GM21529 (cell line): ENCODE measurements around the gene SETMAR.
"Not testable (repeated sequence)": the region's sequence is repeated elsewhere in the genome, so short reads cannot be mapped to it uniquely, and the experiment has no call there.

ENCODE experiments used
- ATAC-seq: cut with Tn5 transposase; IDR thresholded peaks from one replicate; pipeline ENCODE4 v1.9.1; 2021; ENCODE audit not compliant: unreplicated experiment

Gene SETMAR

DNA sequence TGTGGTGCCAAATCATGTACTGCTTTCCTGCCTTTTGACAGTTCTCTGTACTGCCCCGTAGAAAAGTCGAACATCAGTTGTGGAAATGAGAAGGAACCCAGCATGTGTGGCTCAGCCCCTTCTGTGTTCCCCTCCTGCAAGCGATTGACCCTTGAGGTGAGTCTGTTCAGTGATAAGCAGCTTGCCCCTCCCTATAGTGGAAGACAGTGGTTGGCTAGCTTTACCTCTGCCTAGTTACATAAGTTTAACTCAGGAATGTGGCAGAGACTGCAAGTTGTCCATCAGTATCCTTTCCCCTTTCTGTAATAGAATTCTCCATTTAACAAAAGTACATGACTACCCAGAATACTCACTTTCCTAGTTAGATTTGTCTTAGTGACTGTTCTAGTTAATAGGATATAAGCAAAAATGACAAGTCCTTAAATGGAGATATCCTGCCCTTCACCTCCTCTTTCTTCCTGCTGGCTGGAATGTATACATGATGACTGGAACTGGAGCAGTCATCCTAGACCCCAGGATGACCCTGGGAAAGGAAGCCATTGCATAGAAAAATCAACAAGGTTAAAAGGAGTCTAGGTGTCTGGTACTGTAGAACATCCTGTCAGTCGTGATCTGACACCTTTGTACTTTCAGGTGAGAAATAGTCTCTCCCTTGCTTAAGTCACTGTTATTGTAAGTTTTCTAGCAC is 10.6 kb downstream of the SETMAR start:
- ATAC-seq: no peak

DNA sequence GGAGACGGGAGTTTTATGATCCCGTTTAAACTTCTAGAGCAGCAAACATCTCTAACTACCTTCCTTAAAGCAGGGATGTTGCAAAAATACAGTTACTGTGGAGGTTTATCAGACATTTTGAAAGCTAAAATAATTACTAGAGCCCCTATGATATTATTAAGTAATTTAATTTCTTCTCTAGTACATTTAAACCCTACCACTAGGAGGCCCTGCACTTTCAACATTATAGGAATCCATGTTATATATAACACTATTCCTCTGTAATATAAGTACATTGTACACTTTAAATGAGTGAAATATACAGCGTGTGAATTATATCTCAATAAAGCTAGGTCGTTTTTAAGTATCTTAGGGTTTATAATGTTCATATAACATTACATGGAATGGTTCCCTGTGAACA is 11.5 kb downstream of the SETMAR start:
- ATAC-seq: no peak

DNA sequence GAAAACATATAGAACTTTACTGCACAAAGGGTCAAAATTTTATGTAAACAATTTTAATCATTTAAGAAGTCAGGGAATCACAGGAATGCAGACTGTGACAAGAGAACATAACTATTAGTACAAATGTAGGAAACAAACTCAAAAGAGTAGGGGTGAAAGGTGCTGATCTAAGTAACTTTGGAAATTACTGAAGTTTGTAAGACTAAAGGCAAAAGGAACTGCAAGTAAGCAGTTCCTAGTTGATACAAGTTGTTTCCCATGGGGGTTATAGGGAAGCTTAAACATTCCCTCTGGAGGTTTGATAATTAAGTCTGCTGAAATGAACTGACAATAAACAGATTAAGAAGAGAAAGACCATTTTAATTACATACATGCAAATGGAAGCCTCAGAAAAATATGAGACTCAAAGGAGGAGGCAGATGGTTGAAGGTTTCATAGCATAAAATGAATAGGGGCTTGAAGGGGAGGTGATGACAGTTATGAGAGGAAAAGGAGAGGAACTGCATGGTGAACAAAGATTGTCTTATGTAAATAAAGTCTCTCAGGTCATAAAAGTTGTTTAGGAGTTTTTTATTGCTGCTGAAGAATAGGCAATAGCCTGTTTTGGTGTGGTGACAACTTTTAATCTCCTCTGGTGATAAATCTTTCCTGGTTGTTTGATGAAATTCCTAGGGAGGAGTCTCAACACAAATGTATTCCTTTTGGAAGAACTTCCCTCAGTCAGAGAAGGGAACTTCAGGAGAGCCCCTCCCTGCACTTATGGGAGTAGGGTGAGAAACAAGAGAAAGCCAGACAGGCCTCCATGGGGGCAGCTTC is 17.1 kb downstream of the SETMAR start:
- no peak for ATAC-seq

DNA sequence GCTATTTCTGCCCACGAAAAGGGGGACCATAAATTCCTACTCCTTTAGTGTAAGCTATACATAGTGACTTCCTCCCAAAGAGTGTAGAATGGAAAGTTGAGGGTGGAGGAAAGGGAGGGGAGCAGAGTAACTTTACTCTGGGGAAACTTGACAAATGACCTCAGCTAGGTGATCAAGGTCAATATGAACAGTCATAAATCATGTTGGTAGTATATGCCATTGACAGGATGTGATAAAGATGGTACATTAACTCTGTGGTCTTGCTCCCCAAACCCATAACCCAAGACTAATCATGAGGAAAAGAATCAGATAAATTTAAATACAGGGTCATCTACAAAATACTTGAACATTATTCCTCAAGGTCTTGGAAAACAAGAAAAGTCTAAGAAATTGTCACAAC is 18.6 kb downstream of the SETMAR start:
- ATAC-seq: no peak

DNA sequence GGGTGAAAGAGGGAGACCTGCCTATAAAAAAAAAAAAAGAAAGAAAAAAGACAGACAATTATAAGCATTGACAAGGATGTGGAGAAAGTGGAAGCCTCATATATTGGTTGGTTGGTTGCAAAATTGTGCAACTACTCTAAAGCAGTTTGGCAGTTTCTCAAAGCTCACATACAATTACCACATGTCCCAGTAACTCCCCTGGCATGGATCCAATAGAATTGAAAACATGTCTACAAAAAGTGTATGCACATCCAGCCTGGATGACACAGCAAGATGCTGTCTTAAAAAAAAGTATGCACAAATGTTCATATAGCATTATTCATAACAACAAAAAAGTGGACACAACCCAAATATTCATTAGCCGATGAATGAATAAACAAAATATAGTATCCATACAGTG is 19.5 kb downstream of the SETMAR start:
- ATAC-seq: no peak

DNA sequence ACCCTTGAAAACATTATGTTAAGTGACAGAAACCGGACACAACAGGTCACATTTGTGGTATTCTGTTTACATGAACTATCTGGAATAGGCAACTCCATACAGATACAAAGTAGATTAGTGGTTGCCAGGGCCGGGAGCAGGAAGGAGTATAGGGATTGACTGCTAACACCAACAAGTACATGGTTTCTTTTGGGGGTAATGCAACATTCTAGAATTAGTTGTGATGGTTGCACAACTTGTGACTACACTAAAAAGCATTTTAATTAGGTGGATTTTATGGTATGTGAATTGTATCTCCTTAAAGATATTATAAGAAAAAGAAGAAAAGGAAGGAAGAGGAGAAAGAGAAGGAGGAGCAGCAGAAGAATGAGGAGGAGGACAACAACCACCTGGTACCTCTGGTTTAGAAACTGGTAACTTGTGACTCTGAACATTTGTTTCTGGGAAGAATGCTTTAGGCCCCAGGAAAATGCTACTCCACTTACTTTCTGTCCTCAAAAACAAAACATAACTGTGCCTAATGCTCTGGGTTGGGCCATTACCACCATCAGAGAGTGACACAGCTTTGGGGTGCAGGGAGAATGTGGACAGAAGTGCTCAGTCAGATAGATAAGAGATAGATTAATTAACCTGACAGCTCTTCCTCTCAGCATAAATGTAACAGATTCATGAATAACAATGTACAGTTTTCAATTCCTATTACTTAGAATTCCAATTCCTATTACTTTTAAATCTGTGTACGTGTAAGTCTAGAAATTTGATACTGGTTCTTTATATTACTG is 20.3 kb downstream of the SETMAR start:
- ATAC-seq: no peak

DNA sequence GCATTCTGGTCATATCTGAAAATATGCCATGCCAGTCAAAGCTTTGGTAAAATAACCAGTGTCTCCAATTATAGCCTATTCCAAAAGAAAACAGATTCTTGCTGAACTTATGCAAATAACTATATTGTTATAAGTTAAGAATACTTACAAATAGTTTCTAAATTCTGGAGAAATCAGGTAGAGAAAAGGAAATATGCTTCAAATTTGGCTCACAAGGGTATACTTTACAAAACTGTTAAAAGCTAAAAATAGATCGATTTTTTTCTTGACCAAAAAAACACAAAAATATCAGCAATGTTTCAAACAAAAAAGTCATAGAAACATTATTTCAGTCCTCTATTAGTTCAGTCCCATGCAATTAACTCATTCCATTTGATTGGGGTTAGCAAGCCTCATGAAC is 23.7 kb downstream of the SETMAR start:
- no peak for ATAC-seq

DNA sequence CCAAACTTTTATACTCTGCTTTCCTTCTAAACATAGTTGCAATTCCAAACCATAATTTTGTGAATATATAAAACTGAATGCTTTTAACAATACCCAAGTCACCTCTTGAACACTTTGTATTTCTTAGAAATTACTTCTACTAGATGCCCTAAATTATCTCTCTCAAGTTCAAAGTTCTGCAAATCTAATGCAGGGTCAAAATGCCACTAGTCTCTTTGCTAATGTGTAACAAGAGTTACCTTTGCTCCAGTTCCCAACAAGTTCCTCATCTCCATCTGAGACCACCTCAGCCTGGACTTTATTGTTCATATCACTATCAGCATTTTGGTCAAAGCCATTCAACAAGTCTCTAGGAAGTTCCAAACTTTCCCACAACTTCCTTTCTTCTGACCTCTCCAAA is 26.6 kb downstream of the SETMAR start:
- not testable (repeated sequence) for ATAC-seq

DNA sequence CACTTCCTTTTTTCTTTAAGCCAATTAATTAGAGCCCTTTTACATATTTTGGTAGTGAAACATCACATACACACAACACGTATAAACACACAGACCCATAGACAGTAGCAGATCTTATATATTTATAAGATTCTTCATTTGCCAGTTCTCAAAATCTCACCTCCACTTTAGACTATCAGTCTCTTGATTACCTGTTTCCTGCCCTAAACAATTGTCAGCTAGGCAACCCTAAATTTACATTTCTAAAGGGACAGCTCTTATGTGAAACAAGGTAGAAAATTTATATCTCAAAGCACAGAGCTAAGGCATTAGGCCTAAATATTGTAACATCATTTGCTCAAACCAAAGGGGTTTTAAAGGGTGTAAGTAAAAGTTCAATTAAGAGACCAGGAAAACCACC is 28.9 kb downstream of the SETMAR start:
- no peak for ATAC-seq

DNA sequence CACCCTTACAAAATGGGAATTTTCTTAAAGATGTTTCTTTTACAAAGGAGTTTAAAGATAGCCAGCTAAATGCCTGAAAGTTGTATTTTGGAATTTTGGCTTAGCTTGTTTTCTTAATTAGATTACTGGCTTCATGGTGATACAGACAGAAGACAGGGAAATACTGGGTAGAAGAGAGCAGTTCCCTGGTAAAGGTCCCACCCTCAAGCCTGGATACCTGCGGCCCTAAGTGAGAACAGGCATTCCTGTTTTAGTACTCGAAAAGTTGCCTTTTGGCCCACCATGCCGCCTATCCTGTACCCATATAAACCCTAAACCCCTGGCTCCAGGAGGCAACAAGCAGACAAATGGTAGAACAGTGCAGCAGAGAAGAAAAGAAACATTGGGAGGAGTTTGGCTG is 29.4 kb downstream of the SETMAR start:
- no peak for ATAC-seq

DNA sequence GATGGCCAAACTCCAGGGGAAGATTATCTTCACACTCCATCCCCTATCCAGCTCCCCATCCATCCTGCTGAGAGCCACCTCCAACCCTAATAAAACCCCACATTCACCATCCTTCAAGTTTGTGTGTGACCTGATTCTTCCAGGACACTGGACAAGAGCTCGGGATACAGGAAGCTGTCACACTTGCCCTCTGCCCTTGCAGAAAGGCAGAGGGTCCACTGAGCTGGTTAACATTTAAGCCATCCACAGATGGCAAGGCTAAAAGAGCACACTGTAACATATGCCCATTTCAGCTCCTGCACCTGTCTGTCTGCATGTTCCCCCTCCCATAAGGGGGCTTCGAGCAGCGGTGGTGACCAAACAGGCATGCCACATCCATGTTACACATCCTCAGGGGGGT is 29.8 kb downstream of the SETMAR start:
- ATAC-seq: no peak

DNA sequence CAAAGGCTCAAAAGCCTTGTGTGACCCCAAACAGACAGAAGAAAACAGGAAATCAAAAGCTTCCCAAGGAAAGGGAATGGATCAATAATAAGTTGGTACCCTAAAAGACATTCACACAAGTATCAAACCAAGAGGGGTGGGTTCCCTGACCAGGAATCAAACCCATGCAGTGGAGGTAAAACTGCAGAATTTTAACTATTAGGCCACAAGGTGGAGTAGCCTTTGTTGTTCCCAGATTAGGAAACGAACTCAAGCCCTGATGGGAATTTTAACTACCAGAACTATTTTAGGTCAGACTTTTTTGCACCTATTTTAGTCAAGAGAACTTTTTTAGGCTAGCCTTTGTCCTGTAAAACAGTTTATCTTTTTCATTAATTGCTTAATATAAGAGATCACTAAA is 31.4 kb downstream of the SETMAR start:
- no peak for ATAC-seq

DNA sequence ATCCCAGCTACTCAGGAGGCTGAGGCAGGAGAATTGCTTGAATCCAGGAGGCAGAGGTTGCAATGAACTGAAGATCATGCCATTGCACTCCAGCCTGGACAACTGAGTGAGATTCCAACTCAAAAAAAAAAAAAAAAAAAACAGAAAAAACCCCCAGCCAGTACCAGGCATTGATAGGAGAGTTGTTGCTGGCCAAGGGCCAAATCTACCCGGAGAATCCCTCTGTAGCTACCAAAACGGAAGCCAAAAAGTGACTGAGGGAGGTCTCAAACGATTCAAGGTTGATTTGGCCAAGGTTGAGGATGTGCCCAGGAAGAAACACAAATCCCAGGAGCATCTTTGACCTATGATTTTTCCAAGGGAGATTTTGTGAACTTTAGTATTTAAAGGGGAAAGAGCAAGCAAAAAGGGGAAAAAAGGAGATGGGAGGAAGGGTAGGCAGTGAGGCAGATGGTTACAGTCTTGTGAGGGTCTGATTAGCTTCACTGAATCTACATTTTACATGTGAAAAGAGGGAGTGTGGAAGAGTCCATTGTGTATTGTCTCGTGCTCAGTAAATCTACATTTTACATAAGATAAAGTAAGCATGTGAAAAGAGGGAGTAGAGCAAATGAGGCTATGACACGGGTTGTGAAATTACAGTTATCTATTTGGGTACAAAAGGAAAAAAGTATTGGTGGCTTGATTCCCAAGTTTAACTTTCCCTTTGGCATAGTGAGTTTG is 32.8 kb downstream of the SETMAR start:
- ATAC-seq: no peak

DNA sequence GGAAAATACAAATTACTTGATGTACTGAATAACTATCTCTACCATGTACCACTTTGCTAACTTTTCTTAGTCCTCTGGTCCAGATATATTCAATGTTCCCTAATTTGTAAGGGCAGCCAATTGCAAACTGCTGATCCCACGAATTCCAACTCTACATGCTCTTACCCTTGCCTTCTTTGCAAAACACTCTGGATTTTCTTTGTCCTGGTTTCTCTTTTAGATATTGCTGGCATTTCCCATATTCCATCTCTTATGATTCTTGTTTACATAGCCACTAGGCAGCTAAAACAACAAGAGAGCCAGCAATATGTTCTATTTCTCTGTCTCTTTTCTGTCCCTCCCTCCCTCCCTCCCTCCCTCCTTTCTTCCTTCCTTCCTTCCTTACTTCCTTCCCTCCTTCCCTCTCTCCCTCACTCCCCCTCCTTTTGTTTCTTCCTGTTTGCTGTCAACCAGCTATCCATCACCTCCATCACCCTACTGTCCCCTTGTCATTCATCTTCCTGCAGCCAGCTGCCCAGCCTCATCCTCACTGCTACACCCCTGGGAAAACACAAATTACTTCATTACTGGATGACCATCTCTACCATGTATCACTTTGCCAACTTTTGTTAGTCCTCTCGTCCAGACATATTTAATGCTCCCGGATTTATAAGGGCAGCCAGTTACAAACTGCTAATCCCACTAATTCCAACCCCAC is 33.8 kb downstream of the SETMAR start:
- ATAC-seq: no peak

DNA sequence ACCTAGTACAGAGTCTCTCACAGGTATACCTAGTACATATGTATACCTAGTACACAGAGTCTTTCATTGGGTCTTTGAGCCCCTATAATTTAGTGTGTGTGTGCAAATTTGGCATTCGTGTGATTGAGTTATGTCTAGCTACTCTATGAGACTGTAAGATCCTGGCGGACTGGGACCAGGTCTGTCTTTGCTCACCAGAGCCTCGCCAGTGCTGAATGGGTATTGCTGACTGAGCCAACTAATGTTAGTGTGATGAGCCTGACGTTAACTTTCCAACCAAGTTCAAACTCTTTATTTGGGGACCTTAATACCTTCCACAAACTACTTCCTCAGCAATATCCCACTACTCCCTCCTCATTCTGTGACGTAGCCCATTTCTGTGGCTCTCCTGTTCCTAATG is 35.6 kb downstream of the SETMAR start:
- ATAC-seq: no peak

DNA sequence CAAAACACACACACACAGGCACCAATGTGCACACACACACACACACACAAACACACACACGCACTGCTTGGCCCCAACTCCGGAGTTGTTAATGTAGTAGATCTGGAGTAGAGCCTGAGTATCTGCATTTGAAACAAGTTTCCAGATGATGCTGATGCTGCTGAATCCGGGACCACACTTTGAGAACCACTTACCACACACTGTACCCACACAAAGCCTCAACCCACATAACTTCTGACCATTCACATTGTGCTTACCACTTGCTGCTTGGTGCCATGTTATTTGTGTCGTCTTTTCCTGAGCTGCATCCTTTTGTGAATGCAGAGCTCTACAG is 36.9 kb downstream of the SETMAR start:
- no peak for ATAC-seq

DNA sequence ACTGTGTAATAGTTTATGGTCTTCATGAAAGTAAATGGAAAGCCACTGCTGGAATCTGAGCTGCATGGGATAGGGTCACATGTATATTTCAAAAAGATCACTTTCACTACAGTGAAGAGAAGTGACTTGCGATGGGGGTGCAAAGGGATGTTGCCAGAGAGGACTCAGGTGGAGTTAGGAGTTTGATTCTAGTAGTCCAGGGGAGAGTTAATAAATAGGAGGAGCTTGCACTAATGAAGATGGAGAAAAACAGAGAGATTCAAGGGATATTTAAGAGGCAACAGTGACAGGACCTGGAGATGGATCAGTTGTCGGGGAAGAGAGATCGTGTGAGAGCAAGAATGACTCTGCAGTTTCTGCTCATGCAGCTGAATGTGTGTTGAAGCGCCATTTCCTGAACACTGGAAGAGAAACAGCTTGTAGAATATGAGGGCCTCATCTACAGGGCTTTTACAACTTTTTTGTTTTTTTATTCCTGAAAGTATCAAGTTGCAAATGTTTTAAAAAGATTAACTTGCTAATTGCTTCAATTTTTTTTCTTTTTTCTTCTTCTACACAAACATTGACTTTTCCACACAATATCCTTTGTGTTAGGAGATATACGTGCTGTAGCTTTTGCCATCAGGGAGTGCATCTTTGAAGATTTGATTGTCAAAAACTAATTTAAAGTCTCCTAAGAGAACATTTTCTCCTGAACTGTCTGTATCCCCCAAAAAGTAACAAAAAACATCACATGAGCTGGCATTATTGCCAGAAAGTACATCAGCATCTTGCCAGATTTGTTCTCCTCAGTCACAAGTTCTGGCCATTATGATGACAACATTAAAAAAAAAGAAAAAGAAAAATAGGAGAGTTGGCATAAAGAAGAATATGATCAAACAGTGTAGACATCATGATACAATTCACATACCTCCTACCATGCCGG is 37.5 kb downstream of the SETMAR start:
- ATAC-seq: no peak

DNA sequence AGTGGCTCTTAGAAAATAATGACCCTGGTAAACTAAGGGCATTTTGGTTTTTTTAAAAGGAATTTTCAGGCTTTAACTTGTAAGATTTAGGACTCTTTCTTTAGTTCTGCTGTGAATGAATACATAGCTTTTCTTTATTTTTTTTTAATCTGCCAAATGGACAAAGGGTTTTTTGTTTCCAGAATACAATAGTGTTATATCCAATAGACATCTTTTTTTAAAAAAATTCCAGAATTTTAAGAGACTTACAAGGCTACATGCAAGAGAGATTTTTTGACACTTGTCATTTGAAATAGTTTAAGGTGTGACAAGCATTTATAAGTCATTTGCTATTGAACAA is 38.1 kb downstream of the SETMAR start:
- no peak for ATAC-seq

DNA sequence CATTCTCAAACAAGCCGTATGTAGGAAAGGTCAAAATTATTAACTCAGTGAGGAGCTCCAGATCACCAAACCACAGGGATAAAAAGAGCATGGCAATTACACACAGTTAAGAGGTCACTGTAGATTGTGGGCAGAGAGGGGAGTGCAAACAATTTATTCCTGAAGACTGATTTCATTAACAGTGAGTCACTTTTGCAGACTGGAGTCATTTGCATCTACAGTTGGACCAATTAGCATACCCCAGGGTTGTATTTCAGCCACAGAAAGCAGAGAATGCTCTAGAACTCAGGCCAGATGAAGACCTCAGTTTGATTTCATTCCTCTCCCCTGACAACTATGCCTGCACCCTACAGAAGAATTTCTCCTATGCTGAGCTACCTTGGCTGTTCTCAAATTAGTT is 40.1 kb downstream of the SETMAR start:
- ATAC-seq: no peak

DNA sequence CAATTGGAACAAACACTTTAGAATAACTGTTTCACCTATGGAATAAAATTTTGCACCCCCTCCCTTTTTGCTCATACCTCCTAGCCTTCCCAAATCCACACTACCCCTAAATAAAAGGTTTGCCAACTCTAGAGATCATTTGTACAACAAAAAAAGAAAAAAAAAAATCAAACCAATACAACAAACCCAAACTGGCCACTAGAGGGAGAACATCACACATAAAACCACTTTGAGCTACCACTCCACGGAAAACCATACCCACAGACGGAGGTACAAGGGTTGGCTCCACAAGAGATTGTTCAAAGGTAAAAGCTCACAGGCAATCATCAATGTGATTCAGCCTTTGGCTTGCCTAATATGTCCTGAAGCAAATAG is 47.6 kb downstream of the SETMAR start:
- peak; percentile 92 for ATAC-seq
